Urinary bladder (tissue), 4 donors: Measurements from ENCODE around the gene KAT6B. TPM values are rescaled to one million over a fixed set of nuclear protein-coding genes. Genes with fewer than 3 reads are reported as not detected.

Experiments
- DNase-seq: peaks from one replicate; pipeline ENCODE4 v3.0.0-alpha.2; 2015; ENCODE audit errors: extremely low spot score
- H3K27ac ChIP-seq: one replicate; pipeline ENCODE4 v1.5.1; 2013; ENCODE audit warnings: low read depth, mild to moderate bottlenecking, moderate library complexity
- H3K36me3 ChIP-seq: one replicate; pipeline ENCODE4 v1.6.1; 2013; ENCODE audit warnings: mild to moderate bottlenecking, moderate library complexity; ENCODE audit not compliant: insufficient read depth
- H3K4me1 ChIP-seq: one replicate; pipeline ENCODE4 v1.6.1; 2013; ENCODE audit warnings: mild to moderate bottlenecking, moderate library complexity; ENCODE audit not compliant: insufficient read depth
- H3K4me3 ChIP-seq: one replicate; pipeline ENCODE4 v1.5.1; 2013; ENCODE audit warnings: low read depth, low read length
- WGBS: extraction: QIAGEN DNeasy Blood & Tissue Kit; methylation state at CpG from one replicate; pipeline ENCODE4 v1.1.7; 2013; 5-methylcytosine and 5-hydroxymethylcytosine counted together
- polyA plus RNA-seq: library from polyadenylated mRNA; stranded (reverse); fragments of 200-250 nt; gene quantifications from one replicate; pipeline ENCODE4 v1.2.3, GENCODE V29; 2013
- total RNA-seq: library from RNA; depleted of rRNA; stranded (reverse); fragments of >200 nt; gene quantifications from one replicate; pipeline ENCODE4 v1.2.3, GENCODE V29; 2014
- donor health status: healthy with polysubstance abuse.
- donor health status: healthy.

The KAT6B gene
- total and polyA plus RNA-seq, 2 donors: 14.7 to 127 TPM

GRCh38 chr10:74930965-74931364 is 104.6 kb downstream of the KAT6B start:
- DNase-seq: no peak
- H3K36me3 ChIP-seq: no peaks in the 10 kb centered on the region
- H3K4me3 ChIP-seq: no peak overlapping the region
- H3K27ac ChIP-seq: no peak overlapping the region
- H3K4me1 ChIP-seq: peaks cover 2% of the 10 kb centered on the region
- 82% methylated on average over 3 of the region's 3 CpGs for WGBS

- no peak for DNase-seq
- Histone ChIP-seq H3K27ac (no peak overlapping the region), H3K4me3 (no peak overlapping the region), H3K4me1 (peaks cover under 1% of the 10 kb centered on the region), H3K36me3 (no peaks in the 10 kb centered on the region)
- WGBS: 81% methylated on average over 3 of the region's 3 CpGs
Observed at GRCh38 chr10:74932648-74933047, 106.2 kb downstream of the KAT6B start.

GRCh38 chr10:74934100-74934812 is 107.9 kb downstream of the KAT6B start:
- 84% methylated on average over 12 of the region's 12 CpGs for WGBS
- no peak for DNase-seq
- Histone ChIP-seq H3K27ac (no peak overlapping the region), H3K36me3 (no peaks in the 10 kb centered on the region), H3K4me1 (no peaks in the 10 kb centered on the region), H3K4me3 (no peak overlapping the region)

GRCh38 chr10:74936577-74937265 is 110.3 kb downstream of the KAT6B start:
- H3K36me3 ChIP-seq: no peaks in the 10 kb centered on the region
- no peak overlapping the region for H3K4me3 ChIP-seq
- no peak for DNase-seq
- 37% methylated on average over 6 of the region's 6 CpGs for WGBS
- no peak overlapping the region for H3K27ac ChIP-seq
- H3K4me1 ChIP-seq: no peaks in the 10 kb centered on the region

GRCh38 chr10:74937266-74937856 is 111.0 kb downstream of the KAT6B start:
- no peaks in the 10 kb centered on the region for H3K4me1 ChIP-seq
- DNase-seq: no peak
- WGBS: 83% methylated on average over 1 of the region's 1 CpG
- H3K4me3 ChIP-seq: no peak overlapping the region
- no peak overlapping the region for H3K27ac ChIP-seq
- H3K36me3 ChIP-seq: no peaks in the 10 kb centered on the region

GRCh38 chr10:74944205-74944604 is 117.8 kb downstream of the KAT6B start:
- no peak overlapping the region for H3K27ac ChIP-seq
- H3K4me3 ChIP-seq: no peak overlapping the region
- H3K36me3 ChIP-seq: no peaks in the 10 kb centered on the region
- H3K4me1 ChIP-seq: no peaks in the 10 kb centered on the region
- 97% methylated on average over 7 of the region's 7 CpGs for WGBS
- DNase-seq: no peak

- Histone ChIP-seq H3K36me3 (no peaks in the 10 kb centered on the region), H3K27ac (no peak overlapping the region), H3K4me3 (no peak overlapping the region), H3K4me1 (peaks cover 2% of the 10 kb centered on the region)
- WGBS: 85% methylated on average over 1 of the region's 1 CpG
- DNase-seq: no peak
Observed at GRCh38 chr10:74947781-74948401, 121.5 kb downstream of the KAT6B start.

GRCh38 chr10:74949034-74949832 is 122.8 kb downstream of the KAT6B start:
- Histone ChIP-seq H3K36me3 (no peaks in the 10 kb centered on the region), H3K4me3 (no peak overlapping the region), H3K27ac (peak overlapping the region; percentile 10), H3K4me1 (peaks cover 2% of the 10 kb centered on the region)
- WGBS: 58% methylated on average over 5 of the region's 5 CpGs
- DNase-seq: no peak

- Histone ChIP-seq H3K27ac (no peak overlapping the region), H3K36me3 (no peaks in the 10 kb centered on the region), H3K4me1 (peaks cover 2% of the 10 kb centered on the region), H3K4me3 (no peak overlapping the region)
- WGBS: 71% methylated on average over 8 of the region's 8 CpGs
- no peak for DNase-seq
Observed at GRCh38 chr10:74949843-74950765, 123.7 kb downstream of the KAT6B start.

- 52% methylated on average over 2 of the region's 2 CpGs for WGBS
- DNase-seq: no peak
- H3K4me3 ChIP-seq: no peak overlapping the region
- no peak overlapping the region for H3K27ac ChIP-seq
- H3K36me3 ChIP-seq: no peaks in the 10 kb centered on the region
- H3K4me1 ChIP-seq: peaks cover 3% of the 10 kb centered on the region
Observed at GRCh38 chr10:74953214-74953613, 126.8 kb downstream of the KAT6B start.

- peaks cover 1% of the 10 kb centered on the region for H3K4me1 ChIP-seq
- 94% methylated on average over 5 of the region's 5 CpGs for WGBS
- no peak for DNase-seq
Observed at GRCh38 chr10:74955796-74956195, 129.4 kb downstream of the KAT6B start.

GRCh38 chr10:74956555-74957111 is 130.2 kb downstream of the KAT6B start:
- H3K27ac ChIP-seq: no peak overlapping the region
- 85% methylated on average over 1 of the region's 1 CpG for WGBS
- H3K36me3 ChIP-seq: no peaks in the 10 kb centered on the region
- H3K4me3 ChIP-seq: no peak overlapping the region
- peaks cover 1% of the 10 kb centered on the region for H3K4me1 ChIP-seq
- DNase-seq: no peak

More at GRCh38 chr10:74955796-74956195, 129.4 kb downstream of the KAT6B start:
- Histone ChIP-seq H3K4me3 (no peak overlapping the region), H3K36me3 (no peaks in the 10 kb centered on the region), H3K27ac (no peak overlapping the region)
